ENCODE data around the gene MSANTD2.

The MSANTD2 gene

DNA sequence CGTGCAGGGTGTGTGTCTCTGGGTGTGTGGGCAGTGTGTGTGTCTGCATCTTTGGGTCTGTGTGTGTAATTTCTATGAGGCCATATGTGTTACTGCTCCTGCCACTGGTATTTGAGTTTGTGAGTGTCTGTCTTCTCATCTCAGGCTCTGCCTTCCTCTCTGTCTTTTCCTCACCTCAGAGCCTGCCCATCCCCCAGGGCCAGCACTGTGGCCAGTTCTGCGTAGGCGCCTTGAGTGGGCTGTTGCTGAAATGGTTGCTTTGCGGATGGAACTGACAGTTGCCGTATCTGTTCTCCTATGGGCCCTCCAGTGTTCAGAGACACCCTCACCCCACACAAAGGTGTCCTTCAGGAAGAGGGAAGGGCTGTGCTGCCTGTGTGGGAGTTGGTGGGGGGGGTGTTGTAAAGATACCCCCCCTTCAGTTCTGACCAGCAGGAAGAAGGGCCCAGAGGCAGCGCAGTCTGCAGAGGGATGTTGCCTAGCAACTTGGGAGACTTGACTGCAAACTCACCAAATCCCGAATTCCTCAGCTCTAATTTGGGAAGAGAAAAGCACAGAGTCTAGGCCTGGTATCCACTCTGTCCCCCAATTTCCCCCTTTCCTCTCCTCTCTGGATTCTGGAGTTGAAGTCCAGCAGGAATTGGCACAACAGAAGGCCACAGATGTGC is 62.4 kb downstream of the MSANTD2 start:
- DNase-seq (ENCODE audit: low read depth in 1 of 2, low spot score in 1 of 2): no peak

DNA sequence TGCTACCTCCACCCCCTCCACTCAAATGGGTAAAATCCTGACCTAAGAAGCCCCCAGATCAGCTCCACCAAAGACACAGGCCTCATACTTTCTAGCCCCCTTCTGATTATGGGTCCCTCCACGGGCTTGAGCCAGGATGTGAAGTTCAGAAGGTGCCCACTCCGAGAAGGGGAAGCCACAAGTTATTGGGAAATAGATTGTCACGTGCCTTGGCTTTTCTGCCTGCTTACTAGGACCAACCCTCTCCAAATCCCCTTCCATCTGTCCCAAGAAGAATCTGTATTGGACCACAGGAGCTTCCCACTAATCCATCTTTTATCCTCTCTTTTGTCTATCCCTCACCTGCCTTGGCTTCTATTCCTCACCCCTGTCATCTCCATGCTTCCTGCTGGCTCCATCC is 63.5 kb downstream of the MSANTD2 start:
- no peak for DNase-seq (ENCODE audit: low read depth in 1 of 2, low spot score in 1 of 2)

DNA sequence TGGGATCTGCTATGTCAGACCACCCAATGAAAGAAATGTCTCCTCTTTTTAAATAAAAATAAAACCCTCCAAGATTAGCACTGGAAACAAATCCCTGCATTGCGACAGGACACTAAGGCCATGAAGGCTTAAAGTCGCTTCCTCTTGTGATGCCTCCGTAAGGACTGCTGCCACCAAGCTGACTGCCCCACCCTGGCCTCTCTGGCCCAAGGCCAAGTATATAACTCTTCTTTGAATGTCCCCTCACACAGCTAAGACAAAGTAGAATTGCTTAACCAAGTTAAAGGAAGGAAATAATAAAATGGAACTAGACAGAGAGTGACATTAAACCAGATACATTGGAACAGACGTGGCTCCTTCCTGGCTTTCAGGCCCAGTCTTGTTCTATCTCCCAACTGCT is 68.0 kb downstream of the MSANTD2 start:
- no peak for DNase-seq (ENCODE audit: low read depth in 1 of 2, low spot score in 1 of 2)

DNA sequence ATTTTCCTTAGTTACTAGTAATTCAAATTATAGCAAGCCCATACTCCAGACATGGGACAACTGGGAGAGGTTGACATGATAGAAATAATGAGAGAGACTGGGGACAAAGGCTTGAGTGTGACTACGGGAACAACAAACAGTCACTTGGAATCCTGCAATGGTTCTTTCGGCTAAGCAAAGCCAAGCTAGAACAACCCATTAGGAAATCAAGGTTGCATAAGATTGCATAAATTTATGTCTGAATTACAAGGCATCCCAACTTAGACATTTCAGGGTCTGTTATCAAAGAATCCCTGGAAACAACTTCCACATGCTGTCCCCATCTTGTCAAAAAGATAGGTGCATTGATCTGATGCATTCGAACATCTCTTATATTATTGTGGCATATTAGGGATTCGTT is 70.6 kb downstream of the MSANTD2 start:
- no peak for DNase-seq (ENCODE audit: low read depth in 1 of 2, low spot score in 1 of 2)

DNA sequence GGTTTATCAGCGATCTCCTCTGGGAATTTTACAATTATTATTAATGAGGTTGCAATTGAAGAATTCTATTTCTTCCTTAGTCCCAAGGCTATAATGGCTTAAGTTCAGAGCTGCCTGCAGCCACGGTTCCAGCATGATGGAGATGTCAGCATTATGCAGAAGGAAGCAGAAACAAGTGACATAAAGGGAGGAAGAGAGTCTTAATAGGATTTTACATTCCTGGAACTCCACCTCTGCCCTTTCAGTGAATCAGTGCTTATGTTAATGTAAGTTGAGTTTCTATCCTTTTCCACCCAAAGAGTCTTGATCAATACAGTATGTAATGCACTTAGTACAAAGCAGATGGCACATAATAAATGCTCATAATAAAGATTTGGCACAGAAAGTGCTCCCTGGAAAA is 72.1 kb downstream of the MSANTD2 start:
- no peak for DNase-seq (ENCODE audit: low read depth in 1 of 2, low spot score in 1 of 2)

DNA sequence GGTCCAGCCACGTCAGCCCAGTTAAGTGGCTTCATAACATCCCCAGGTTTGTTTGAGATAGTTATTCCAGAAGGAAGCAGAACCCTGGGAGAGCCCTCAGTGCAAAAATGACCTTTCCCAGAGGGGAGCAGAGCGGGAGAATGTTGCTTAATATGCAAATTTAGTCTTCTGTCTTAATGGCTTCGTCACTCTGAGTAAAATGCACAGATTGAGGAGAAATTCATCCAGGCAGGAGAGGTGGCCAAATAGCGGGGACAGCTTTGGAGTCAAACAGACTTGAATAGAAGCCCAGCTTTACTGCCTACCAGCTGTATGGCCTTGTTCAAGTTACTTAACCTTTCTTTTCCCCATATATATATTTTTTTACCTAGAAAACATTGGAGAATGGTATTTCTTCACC is 72.7 kb downstream of the MSANTD2 start:
- DNase-seq (ENCODE audit: low read depth in 1 of 2, low spot score in 1 of 2): no peak

DNA sequence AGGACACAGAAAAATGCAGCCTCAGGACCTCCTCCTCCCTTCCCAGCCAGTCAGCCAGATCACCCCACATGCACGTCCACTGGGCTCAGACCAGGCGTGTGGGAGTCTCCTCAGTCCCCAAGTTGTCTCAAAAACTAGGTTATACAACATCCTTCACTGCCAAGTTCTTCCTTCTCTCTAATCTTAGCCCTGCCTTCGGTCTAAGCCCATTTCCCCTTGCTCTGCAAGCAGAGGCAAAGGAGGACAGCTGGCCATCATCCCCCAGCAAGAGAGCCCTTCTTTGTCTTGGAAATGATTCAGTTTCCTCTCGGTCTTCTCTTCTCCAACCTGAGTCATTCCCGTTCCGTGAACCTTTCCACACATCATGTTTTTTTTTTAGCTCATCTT is 74.5 kb downstream of the MSANTD2 start:
- no peak for DNase-seq (ENCODE audit: low read depth in 1 of 2, low spot score in 1 of 2)

DNA sequence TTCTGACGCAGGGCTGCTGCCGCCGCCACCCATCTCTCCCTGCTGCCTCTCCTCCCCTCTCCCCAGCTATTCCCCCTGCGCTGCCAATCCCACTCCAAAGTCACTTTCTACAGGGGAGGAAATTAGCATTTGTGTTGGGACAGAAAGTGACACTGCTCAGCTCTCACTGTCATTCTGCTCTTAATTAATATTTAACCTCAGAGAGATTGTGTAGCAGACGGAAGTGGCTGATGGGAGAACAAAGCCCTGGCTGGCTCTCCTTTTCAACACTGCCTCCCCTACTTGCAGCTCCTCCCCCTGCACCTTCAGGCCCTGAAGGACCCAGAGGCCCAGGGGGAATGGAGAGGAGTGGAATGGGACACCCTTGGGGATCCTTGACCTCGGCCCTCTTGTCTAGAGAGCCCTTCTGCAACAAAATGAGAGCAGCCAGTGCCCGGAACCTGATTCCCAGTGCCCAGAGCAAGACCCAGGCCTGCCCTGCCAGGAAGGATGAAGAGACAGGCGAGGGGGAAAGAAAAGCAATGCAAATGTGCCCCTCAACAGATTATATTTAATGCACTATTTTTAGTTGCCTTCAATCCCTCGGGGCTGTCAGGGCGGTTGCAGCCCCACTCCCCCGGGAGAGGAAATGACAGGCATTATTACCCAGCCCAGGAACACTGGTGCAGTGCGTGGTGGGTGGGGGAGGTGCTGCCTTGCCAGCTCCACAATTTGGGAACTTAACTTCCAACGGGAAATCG is 75.1 kb downstream of the MSANTD2 start:
- DNase-seq (ENCODE audit: low read depth in 1 of 2, low spot score in 1 of 2): no peak

DNA sequence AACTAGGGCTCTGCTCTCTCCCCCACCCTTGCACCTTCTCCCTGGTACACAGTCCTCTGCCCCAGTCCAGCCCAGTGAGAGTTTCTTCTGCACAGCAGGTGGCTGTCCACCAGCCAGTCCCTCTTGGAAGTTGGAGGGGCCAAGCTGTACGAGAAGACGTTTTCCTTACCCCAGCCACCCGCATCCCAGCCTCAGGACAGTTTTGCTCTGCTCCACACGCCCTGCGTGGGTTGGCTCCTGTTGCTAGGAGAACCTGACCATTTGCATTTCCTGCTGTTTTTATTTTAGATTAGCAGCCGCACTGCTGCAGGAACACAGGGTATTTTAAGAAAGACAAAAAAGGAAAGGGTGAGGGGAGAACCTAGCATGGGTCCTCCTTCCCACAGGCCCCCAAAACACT is 78.0 kb downstream of the MSANTD2 start:
- DNase-seq (ENCODE audit: low read depth in 1 of 2, low spot score in 1 of 2): no peak

DNA sequence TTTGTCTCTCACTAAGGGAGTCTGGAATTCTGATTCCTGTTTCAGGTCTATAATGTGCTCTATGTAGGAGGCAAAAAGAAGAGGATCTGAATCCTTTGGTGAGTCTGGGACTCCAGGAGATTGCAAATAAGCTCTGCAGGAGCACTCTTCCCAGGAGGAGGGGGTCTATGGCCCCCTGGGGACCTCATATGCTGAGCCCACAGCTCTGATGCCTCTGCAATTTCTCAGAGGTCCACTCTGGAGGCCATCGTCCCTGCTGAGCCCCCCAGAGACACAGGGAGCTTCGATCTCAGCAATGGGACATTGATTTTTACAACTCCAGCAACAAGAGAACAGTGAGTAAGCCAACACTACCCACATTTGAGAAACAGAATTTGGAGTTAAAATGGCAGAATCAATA is 80.7 kb downstream of the MSANTD2 start:
- DNase-seq (ENCODE audit: low read depth in 1 of 2, low spot score in 1 of 2): no peak

DNA sequence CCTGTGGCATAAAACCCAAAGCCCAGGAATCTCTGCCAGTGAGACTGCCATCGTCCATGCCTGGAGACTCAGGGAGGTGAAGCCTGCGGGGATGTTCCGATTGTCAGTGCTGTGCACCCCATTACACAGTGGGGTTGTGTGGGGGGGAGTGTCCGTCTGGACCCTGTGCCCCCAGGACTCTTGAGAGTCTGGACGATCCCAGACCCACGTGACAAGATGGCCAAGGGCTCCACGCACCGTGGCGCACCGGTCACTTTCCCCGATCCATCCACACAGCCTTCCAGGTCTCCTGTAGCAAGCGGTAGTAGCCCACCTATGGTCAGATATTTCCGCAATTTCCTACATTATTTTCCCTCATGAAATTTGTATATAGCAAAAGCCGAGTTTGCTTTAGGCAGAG is 81.4 kb downstream of the MSANTD2 start:
- DNase-seq (ENCODE audit: low read depth in 1 of 2, low spot score in 1 of 2): no peak

DNA sequence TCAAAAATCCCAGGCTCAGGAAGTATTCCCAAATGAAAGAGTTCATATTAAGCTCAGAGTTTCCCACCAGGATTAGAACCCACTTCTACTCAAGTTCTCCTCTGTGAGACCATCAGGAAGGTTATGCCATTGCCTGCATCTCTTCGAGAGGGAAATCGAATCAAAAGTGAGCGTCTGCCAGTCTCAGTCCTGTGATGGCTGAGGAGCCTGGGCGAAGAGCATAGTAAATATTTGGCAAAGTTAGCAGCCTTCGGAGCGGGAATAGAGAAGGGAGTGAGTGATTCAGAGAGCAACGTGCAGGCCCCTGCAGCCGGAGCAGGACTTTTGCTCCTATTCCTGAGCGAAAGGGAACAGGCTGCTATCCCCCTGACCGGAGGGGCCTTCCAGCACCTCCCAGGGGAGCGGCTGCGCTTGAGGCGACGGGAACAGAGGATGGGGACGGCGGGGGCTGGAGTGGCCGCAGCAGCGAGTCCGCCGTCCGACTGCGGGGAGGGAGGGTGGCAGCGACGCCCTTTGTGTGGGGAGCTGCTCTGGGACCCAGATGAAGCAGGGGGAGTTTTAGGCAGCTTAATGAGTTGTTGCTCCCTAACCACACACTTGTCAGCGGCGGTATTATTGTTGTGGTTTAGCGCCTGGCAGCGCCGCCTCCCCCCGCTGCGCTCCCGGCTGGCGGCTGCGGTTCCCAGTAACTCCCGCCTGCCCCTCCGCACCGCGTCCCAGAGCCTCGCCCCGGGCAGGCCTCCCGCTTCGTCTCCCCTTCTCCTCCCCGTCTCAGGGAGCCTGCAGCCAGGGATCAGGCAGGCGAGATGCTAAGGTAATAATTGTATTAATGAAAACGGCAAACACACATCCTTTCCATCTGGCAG is 82.2 kb downstream of the MSANTD2 start:
- no peak for DNase-seq (ENCODE audit: low read depth in 1 of 2, low spot score in 1 of 2)

DNA sequence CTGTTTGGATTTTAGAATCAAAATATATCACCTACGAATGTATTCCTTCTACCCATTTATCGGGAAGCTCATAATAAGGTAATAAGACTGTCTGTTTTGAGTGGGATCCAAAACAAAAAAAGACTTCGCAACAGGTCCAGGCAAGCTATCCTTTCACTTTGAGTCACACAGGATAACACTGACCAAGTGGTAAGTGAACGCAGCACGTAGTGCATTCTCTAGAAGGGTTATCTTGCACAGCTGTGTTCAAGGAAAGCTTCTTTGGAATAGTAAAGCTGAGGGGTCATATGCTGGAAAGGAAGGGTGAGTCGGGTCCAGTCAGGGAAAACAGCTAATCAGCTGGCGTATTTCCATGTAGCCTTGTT is 82.8 kb downstream of the MSANTD2 start:
- no peak for DNase-seq (ENCODE audit: low read depth in 1 of 2, low spot score in 1 of 2)

DNA sequence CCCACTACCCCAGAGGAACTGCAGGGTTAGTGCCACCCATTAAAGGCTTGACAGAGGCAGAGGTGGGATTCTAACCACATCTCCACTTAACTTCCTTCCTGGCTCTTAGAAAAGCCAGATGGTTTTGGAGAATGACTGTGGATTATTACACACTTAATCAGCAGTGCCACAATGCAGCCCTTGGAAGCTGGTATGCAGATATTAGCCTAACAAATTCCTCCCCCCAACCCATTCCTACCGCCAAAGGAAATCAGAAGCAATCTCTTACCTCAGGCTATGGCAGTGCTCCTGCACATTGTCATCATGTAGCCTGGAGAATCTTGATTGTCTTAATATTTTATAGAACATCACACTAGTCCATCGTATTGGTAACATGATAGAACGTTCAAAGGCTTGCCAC is 83.6 kb downstream of the MSANTD2 start:
- no peak for DNase-seq (ENCODE audit: low read depth in 1 of 2, low spot score in 1 of 2)

Data from activated T-helper 1 cell treated with anti-CD3 and anti-CD28 coated beads, Interleukin-2, amount 50 U/mL, for 16 hours (primary cell).